HG02884 (cell line): ENCODE results near the gene METRNL.

ENCODE experiments used
- ATAC-seq: cut with Tn5 transposase; IDR thresholded peaks from one replicate; pipeline ENCODE4 v1.9.1; 2021; ENCODE audit warnings: mild to moderate bottlenecking, moderate library complexity; ENCODE audit not compliant: unreplicated experiment

The METRNL gene

DNA sequence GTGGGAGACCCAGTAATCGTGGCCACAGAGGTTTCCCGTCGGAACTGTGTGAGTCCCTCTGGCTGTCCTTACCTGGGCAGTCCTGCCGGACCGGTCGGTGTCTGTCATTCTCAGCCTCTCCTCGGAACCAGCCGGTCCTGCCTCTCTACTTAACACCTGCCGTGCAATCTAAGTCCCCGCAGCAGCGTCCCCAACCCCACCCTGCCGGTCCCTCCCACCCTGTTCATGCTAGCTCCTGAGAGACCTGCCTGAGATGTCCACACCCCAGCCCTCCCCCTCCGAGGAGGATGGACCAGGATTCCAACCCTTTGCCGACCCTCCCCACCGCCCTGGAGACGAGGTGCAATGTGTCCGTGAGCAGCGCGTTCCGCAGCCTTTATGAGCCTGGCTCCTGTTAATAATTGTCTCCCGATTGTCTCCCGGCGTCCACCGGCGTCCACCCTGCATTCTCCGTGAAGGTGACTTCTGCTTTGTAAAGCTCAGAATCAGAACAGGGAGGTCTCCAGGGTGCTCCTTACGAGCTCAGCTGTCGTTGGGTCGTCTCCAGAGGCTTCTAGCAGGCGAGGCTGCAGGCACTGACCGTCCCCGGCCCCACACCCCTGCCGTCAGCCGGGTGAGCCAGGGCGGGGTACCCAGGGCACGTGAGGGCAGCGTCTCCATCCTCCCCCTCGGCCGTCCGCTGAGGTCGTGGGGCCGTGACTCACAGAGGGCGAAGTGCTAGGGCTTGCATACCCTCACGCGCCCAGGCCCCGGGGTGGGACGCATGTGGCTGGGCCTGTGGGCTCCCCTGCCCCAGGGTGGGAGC is 10.1 kb downstream of the METRNL start:
- no peak for ATAC-seq

DNA sequence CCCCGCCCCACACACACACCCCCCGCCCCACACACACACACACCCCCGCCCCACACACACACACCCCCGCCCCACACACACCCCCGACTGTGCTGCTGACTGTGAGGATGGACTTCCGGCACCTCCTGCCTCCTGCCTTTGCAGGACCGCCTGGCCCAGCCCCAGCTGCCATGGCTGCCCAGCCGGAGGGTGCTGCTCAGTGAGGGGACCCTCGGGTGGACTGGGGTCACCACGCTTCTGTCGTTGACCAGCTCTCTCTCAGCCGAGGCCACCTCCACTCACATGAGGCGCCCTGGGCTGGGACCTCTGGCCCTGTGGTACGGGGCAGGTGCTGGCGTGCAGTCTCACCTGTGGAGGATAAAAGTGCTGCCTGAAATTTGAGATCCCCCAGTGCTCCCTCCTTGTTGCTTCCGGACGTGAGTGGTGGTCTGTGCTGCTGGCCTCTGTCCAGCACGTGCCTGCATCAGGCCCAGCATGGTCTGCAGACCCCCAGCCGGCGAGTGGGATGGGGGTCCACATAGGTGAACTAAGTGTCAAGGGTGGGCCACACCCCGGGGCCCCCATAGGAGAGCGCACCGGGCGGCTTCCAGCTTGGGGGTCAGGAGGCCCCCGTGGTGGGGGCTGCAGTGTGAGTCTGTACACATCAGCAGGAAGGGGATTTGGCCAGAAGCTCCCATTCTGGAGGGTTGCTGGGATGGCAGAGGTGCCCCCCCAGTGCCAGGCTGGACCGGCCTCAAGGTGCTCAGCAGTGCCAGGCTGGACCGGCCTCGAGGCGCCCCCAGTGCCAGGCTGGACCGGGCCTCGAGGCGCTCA is 11.2 kb downstream of the METRNL start:
- ATAC-seq, result no peak

DNA sequence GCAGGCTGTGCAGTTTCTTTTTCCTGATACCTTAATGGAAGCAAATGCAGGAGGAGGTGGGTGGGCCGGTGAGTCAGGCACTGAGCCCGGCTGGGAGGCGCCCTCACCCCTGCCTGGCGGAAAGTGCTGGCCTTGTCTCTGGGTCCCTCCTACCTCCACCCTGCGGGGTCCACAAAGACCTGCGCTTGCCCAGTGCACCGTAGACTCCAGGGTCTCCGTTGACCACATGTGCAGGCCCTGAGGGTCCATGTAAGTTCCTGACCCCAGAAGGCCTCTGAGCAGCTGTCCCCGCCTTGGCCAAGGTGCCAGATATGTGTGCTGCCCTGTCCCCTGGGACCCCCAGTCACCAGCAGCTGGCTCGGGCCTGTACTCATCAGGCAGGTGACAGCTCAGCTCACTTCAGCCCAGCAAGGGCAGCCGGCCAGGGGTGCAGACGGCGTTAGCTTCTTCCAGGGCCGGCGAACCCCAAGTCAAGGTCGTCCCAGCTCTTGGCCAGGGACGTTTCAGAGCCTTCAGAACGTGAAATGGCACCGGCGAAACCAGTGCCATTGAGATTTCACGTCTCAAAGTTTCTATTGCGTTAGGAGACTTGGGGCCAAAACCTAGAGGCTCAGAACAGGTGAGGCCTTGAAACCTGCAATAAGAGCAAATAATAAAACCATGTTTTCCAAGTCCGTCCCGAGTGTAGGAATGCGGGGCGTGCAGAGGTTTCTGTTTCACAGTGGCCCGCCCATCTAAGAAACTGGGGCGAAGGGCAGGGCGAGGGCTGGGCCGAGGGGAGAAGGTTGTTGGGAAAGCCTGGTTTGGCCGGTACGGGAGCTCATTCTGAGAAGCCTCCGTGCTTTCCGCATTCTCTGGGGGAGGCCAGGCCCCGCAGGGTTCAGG is 12.1 kb downstream of the METRNL start:
- ATAC-seq, result no peak

DNA sequence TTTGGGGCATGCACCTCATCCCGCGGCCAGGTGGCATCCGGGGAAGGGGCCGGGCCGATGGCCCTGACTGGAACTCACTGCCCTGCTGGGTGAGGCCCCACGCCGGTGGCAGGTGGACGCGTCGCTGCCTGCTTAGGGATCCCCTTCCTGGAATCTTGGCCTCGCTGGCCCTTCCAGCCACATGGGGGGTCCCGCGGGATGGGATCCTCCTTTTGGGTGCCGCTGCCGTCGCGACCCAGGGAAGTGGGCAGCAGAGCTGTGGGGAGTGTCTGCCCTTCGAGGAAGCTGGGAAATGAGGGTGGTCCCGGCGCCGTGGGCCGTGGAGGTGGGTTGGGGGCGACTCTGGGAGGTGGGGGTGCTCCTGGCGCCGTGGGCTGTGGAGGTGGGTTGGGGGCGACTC is 12.8 kb downstream of the METRNL start:
- ATAC-seq, result no peak

DNA sequence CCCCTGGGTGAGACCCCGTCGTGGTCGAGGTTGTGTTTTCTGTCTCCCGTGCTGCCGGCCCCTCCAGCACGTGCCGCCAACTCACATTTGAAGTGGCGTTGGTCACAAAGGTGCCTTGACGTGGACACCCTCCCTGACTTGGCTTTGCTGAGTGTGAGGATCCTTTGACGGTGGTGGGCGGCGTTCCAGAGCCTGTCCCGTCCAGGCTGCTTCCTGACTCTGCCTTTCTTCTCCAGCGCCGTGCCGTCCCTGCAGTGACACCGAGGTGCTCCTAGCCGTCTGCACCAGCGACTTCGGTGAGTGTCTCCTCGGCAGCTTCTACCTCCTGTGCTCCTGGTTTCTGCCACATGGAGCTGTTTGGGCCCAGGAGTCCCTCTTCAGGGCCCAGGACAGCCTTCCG is 13.5 kb downstream of the METRNL start:
- no peak for ATAC-seq

DNA sequence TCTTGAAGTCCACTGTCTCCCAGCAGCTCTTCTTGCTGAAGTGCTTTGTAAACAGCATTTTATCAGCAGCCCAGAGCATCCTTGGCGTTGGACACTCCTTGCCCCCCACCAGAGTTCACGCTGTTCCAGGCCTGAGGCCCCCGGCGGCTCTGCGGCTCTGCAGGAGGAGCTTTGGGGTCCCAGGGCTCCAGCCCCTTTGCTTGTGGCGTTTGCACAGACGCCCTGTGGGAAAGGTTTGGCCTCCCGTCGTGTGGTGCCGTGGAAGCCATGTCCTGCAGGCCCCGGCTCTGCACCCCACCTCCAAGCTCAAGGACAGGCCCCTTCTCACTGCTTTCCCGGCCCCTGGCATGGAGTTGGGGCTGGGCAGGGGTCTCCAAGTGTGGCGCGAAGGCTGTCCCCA is 14.1 kb downstream of the METRNL start:
- ATAC-seq, result no peak

DNA sequence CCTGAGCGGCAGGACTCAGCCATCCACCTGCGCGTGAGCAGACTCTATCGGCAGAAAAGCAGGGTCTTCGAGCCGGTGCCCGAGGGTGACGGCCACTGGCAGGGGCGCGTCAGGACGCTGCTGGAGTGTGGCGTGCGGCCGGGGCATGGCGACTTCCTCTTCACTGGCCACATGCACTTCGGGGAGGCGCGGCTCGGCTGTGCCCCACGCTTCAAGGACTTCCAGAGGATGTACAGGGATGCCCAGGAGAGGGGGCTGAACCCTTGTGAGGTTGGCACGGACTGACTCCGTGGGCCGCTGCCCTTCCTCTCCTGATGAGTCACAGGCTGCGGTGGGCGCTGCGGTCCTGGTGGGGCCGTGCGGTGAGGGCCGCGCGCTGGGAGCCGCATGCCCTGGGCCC is 14.9 kb downstream of the METRNL start:
- no peak for ATAC-seq

DNA sequence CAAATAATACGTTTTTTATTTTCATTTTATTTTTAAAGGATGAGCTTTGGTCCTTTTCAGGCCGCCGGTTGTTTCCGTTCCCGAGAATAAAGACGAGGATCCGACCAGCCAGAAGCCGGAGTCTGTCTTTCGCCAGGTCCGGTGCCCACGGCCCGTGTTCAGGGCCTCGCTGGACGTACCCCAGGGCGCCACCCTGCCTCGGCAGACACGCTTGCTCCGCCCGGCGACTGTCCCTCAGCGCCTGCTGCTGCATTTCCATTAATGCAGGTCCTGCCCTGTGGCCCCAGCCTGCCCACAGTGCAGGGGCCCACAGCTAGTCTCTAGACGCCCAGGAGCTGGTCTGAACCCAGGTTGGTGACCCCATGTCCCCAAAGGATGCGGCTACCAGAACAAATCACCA is 15.6 kb downstream of the METRNL start:
- no peak for ATAC-seq

DNA sequence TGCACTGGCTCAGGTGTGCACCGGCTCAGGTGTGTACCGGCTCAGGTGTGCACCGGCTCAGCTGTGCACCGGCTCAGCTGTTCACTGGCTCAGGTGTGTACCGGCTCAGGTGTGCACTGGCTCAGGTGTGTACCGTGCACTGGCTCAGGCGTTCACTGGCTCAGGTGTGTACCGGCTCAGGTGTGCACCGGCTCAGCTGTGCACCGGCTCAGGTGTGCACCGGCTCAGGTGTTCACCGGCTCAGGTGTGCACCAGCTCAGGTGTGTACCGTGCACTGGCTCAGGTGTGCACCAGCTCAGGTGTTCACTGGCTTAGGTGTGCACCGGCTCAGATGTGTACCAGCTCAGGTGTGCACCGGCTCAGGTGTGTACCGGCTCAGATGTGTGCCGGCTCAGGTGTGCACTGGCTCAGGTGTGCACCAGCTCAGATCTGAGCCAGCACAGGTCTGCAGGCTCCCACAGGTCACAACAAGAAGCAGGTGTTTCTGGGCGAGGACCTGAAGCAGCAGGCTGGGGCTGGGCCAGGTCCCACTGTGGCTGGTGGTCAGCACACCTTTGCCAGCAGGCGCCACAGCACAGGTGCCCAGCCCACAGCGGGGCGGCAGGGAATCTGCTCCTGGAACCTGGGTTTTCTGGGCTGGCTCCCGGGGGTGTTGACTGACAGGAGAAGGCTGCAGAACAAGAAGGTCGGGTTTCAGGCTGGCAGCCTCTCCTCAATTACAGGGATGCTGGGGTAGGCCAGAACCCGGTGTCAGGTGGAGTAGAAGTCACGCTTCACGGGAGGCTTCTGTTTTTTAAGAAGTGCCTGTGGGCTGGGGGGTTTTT is 17.2 kb downstream of the METRNL start:
- ATAC-seq, result no peak

DNA sequence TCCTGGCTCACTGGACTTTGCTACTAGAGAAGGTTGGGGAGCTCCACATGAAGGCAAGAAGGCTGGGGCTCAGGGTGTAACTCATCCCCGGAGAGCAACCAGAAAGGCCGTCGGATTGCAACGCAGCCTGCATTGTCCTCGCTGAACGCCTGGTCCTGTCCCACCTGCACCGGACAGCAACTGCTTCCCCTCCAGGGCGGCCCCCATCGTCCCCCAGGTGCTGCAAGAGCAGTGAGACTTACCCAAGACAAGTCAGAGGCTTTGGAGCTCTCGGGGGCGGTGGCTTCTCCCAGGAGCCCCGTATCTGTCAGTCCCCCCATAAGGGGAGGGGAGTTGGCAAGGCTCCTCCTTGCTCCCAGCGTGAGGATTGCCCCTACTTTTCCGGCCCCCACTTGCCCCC is 18.4 kb downstream of the METRNL start:
- ATAC-seq, result no peak

DNA sequence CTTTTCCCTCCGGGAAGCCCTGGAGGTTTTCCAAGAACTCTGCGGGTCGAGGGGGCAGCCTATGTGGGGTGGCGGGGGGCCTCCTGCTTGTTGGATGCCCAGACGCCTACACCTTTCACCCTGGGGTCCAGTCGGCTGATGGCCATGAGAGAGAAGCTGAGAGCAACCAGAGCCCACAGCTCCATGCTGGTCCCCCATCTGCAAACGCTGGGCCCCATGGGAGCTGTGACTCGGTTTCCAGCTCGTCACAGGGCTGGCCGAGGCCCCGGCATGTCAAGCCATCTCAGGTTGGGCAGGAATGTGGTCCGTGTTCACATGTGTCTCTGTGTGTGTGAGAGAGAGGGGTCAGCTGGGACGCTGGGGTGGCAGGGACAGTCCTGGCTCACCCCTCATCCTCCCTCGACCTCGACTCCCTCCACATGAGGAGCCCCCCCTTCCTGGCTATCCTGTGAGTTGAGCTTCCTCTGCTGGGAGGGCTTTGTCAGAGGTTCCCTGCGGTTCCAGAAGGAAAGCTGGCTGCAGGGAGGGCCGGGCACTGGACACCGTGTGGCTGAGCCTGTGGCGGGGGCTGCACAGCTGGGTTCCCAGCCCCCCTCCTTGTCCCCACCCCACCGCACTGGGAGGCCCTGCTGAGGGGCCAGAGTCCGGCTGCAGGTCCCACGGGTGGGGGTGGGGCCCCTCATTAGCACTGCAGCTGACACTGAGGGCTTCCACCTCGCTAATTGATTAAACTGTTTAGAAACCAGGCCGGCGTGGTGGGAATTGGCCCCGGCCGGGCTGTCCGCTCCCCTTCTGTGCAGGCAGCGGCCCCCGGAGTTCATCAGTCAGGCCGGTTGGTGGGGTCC is 19.1 kb downstream of the METRNL start:
- no peak for ATAC-seq

DNA sequence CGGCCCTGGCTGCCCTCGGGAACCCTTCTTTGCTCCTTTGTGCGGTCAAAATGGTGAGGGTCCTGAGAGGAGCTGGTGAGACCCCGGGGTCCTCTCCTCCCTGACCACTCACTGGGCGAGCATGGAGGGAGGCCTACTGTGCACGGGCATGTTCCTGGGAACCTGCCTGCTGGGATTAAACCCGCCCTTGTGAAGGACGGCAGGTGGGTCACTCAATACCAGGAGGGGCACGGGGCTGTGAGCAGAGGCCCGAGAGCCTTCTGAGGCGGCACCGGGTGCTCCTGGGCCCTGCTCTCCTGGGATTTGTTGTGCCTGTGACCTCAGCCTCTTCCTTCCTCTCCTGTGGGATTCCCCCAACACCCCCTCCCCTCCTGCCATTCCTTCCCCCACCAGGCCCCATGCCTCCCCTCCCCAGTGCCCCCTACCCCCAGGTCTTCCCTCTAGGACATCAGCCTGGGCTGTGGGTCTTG is 19.7 kb downstream of the METRNL start:
- no peak for ATAC-seq

DNA sequence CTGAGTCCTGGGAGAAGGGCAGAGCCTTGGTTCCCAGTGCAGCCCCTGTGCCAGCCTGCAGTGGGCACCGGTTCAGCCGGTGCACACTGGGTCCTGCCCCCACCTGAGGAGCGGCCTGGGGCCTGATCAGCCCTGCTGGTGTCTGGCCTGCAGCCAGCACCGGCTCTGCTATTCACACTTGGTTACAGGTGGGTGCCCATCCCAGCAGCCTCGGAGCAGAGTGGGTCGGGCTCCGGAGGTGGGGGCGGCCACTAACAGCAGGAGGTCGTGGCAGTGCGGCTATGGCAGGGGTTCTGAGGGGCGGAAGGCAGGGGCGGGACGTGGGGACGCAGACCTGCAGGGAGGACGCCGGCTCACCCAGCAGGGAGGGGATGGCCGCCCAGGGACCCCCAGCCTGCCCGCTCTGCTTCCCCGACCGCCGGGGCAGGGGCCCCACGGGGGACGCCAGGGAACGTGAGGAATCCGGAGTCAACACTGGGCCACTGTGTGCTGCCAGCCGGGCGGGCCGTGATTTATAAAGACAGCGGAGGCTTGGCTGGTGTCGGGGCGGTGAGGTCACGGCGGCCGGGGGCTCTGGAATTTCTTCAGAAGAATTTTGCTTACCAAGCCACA is 20.3 kb downstream of the METRNL start:
- no peak for ATAC-seq

DNA sequence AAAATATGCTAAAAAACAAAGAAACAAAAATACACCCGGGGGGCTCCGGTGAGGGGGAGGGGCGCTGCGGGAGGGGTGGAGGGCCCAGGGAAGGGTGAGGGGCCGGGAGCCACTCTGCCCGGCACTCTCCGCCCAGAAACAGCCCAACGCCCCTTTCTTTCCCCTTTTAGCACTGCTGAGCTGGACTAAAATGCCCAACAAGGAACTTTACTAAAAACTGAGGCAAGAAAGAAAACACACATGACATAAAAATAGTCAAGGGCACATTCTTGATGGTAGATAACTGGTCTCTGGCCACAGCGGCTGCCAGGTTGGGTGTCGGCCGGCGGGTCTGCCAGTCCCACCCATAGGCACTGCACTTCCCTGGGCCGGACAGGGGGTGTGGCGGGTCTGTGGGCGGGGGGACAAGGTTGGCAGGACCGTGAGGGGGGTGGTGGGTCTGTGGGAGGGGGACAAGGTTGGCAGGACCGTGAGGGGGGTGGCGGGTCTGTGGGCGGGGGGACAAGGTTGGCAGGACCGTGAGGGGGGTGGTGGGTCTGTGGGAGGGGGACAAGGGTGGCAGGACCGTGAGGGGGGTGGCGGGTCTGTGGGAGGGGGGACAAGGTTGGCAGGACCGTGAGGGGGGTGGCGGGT is 20.9 kb downstream of the METRNL start:
- no peak for ATAC-seq

DNA sequence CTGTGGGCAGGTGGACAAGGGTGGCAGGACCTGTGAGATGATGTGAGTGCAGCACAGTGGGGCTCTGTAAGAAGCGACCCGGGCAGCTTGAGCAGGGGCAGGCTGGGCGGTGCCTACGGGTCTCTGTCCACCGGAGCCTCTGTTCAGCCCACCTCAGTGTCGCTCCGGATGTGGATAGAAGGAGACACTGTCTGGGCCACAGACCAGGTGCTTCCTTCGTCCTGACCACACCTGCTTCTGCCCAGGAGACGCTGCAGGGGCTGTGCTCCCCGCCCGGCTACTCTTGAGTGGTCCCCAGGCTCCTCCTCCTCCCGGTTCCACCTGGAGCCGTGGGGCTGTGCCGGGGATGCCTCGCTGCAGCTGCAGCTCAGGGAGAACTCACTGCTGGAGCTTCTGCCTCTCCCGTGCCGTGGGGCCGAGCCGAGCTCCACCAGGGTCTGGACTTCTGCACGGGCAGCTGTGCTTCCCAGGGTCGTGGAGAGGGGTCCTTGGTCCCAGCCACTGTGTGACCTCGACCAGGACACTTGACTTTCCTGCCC is 21.5 kb downstream of the METRNL start:
- no peak for ATAC-seq

DNA sequence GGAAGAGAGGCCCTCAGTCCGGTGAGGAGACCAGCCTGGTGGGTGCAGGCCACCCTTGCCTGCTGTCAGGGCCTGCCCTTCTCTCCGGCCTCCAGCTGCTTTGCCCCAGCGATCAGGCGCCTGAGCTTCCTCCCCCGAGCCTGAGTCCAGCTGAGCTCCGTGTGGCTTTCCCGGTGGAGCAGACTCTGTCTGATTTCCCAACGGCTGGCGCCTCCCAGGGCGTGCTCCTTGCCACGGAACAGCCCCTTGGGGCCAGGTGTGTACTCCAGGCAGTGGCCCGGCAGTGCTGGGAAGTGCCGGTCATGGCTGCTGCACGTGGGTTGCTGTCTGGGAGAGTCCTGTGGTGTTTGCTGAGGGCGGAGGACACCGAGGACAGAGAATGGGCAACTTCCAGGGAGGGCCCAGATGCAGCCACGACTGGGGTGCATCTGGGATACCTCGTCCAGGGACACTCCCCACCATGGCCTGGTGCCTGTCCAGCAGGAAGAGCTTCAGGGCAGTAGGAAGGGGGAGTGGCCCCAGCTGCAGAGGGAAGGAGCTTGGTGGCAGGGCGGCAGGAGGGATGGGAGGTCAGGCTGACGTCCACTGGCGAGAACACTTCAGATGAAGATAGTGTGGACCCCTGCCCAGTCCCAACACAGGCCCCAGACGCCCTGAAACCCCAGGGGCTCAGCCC is 22.5 kb downstream of the METRNL start:
- no peak for ATAC-seq

DNA sequence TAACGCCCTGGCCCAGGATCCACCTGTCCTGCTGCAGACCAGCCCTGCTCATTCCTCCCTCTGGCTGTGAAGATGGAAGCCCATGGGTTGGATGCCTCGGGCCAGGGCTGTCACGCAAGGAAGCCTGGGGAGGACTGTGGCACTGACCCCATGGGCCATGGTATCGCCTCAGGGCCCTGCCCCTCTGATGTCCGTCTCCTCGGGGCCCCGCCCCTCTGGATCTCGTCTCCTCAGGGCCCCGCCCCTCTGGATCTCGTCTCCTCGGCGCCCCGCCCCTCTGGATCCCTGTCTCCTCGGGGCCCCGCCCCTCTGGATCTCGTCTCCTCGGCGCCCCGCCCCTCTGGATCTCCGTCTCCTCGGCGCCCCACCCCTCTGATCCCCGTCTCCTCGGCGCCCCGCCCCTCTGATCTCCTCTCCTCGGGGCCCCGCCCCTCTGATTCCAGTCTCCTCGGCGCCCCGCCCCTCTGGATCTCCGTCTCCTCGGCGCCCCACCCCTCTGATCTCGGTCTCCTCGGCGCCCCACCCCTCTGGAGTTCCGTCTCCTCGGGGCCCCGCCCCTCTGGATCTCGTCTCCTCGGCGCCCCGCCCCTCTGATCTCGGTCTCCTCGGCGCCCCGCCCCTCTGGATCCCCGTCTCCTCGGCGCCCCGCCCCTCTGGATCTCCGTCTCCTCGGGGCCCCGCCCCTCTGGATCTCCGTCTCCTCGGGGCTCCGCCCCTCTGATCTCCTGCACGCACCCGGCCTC is 24.0 kb downstream of the METRNL start:
- no peak for ATAC-seq
